Sigmoid colon (tissue), 7 donors: Measurements from ENCODE around the gene RUNX1. TPM values are rescaled to one million over a fixed set of nuclear protein-coding genes. Genes with fewer than 3 reads are reported as not detected.

ENCODE experiments used
- DNase-seq: peaks from one replicate; pipeline ENCODE4 v3.0.0-alpha.2; 2019
- H3K27ac ChIP-seq, 4 donors: fragments of 200-600 bp; sonication (generic); one replicate each; pipeline ENCODE4 v1.5.1; 2016 to 2019; ENCODE audit warnings: mild to moderate bottlenecking in 1 of 4
- H3K27me3 ChIP-seq, 3 donors: fragments of 200-600 bp; sonication (generic); one replicate each; pipeline ENCODE4 v1.5.1; 2019; ENCODE audit warnings: mild to moderate bottlenecking in 1 of 3
- H3K36me3 ChIP-seq, 4 donors: fragments of 200-600 bp; sonication (generic); one replicate each; pipeline ENCODE4 v1.5.1; 2016 to 2019
- H3K4me1 ChIP-seq, 4 donors: fragments of 200-600 bp; sonication (generic); one replicate each; pipeline ENCODE4 v1.5.1; 2017 to 2019
- H3K4me3 ChIP-seq, 4 donors: fragments of 200-600 bp; sonication (generic); one replicate each; pipeline ENCODE4 v1.5.1; 2017 to 2019; ENCODE audit warnings: mild to moderate bottlenecking in 2 of 4, moderate library complexity in 1 of 4
- H3K9me3 ChIP-seq, 4 donors: fragments of 200-600 bp in 3 of 4; sonication (generic) in 3 of 4; one replicate each; pipeline versions ENCODE4 v1.5.1 to v1.6.1; 2013 to 2019
- EP300 ChIP-seq, 4 donors: sonication (generic); formaldehyde crosslinking; IDR thresholded peaks; one replicate each; pipeline ENCODE4 v1.6.1; 2017; ENCODE audit warnings: antibody characterized with exemption in 4 of 4
- POLR2A ChIP-seq, 2 donors: fragments of 450-650 bp; IDR thresholded peaks; one replicate each; pipeline ENCODE4 v1.6.1; 2016; ENCODE audit warnings: antibody characterized with exemption in 2 of 2, mild to moderate bottlenecking in 2 of 2, moderate library complexity in 2 of 2
- POLR2AphosphoS5 ChIP-seq, 4 donors: sonication (generic); formaldehyde crosslinking; IDR thresholded peaks; one replicate each; pipeline ENCODE4 v1.6.1; 2017; ENCODE audit warnings: antibody characterized with exemption in 4 of 4
- WGBS, 2 donors: extraction: QIAGEN DNeasy Blood & Tissue Kit; methylation state at CpG; one replicate each; pipeline ENCODE4 v1.1.7; 2013; 5-methylcytosine and 5-hydroxymethylcytosine counted together
- intact Hi-C: fragments of 100-400 bp; cut with DNase I; formaldehyde crosslinking; loops from one replicate; pipeline ENCODE4 v1.15.1; 2023
- polyA plus RNA-seq, 3 donors: library from polyadenylated mRNA; stranded (reverse); fragments of 200-250 nt; gene quantifications; one replicate each; pipeline ENCODE4 v1.2.3, GENCODE V29; 2013
- total RNA-seq, 4 donors: library from RNA; depleted of rRNA; stranded (reverse); fragments of >200 nt; gene quantifications; one replicate each; pipeline ENCODE4 v1.1.0, GENCODE V29; 2016
- TF ChIP-seq, protein P1 (sequence below), 4 experiments: fragments of 450-650 bp in 3 of 4; fragments of 200-600 bp in 1 of 4; IDR thresholded peaks; one replicate each; pipeline ENCODE4 v1.5.1; 2016 to 2019; ENCODE audit warnings: antibody characterized with exemption in 4 of 4, mild to moderate bottlenecking in 3 of 4, moderate library complexity in 2 of 4
- donor health status: healthy with polysubstance abuse.
- donor health status: Bipolar disorder and iron deficiency.
- donor health status: healthy.

RUNX1 gene
- total and polyA plus RNA-seq, 7 donors: 2.8 to 23.3 (median 7.5) TPM

DNA sequence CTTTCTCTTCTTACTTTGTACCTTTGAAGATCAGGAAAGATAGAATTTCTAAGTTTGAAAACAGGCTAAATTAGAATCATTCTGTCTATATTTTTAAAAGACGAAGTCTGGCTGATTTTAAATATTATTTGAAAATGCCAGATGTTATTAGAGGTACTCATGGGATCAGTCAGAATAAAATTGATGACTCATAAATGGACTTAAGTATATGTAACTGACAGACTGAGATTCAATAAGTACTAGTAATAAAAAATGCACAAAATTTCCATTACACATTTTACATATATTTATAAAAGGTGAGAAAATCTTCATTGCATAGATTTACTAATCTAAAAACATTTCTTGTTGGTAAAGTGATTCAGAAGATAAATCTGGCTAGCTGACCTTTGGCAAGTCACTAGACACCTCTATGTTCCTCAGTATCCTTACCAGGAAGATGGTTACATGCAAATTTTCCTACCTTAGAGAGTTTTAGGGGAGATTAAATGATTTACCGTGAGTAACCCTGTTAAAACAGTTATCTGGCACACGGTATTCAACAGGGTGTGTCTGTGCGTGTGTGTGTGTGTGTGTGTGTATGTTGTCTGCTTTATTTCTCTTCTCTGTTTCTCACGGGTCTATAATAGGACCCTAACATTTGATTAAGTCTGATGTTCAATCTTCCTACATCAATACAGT is 189.0 kb downstream of the RUNX1 start:
- H3K4me3 ChIP-seq: no peak overlapping the region
- H3K27ac ChIP-seq: no peak overlapping the region
- no peaks in the 10 kb centered on the region for H3K4me1 ChIP-seq
- no peak for TF ChIP-seq EP300 (IDR thresholded peaks at IDR 0.05)
- no peak for TF ChIP-seq POLR2AphosphoS5 (IDR thresholded peaks at IDR 0.05)
- TF ChIP-seq, protein P1, sequence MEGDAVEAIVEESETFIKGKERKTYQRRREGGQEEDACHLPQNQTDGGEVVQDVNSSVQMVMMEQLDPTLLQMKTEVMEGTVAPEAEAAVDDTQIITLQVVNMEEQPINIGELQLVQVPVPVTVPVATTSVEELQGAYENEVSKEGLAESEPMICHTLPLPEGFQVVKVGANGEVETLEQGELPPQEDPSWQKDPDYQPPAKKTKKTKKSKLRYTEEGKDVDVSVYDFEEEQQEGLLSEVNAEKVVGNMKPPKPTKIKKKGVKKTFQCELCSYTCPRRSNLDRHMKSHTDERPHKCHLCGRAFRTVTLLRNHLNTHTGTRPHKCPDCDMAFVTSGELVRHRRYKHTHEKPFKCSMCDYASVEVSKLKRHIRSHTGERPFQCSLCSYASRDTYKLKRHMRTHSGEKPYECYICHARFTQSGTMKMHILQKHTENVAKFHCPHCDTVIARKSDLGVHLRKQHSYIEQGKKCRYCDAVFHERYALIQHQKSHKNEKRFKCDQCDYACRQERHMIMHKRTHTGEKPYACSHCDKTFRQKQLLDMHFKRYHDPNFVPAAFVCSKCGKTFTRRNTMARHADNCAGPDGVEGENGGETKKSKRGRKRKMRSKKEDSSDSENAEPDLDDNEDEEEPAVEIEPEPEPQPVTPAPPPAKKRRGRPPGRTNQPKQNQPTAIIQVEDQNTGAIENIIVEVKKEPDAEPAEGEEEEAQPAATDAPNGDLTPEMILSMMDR (IDR thresholded peaks at IDR 0.05): no peak
- no peak for TF ChIP-seq POLR2A (IDR thresholded peaks at IDR 0.05)
- 46 to 70% methylated on average over 5 of the region's 5 CpGs for whole genome bisulfite sequencing, 2 donors
- DNase-seq: no peak
- no peaks in the 10 kb centered on the region for H3K9me3 ChIP-seq
- H3K27me3 ChIP-seq: no peaks in the 10 kb centered on the region
- intact Hi-C loops: no loop called here
- peaks cover 0 to 21% (median 0%) of the 10 kb centered on the region in 4 donors for H3K36me3 ChIP-seq

DNA sequence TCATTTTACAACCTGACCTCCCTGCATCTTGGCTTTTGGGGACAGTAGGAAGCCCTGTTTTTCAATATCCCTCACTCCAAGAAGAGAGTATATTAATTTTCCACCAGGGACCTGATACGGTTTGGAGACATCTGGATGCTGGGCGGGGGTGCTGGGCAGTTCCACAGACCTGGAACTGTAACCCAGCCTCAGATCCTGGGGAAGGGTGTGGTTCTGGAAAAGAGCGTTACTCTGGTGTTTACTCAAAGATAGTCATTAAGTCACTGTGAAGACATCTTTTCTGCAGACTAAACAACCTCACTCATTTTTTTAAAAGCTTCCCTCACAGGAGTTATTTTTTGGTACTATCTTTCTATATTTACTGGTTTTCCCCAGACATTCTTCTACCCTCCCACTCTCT is 190.5 kb downstream of the RUNX1 start:
- no peak for DNase-seq
- no peaks in the 10 kb centered on the region for H3K9me3 ChIP-seq
- H3K36me3 ChIP-seq: peaks cover 0 to 25% (median 0%) of the 10 kb centered on the region in 4 donors
- TF ChIP-seq EP300 (IDR thresholded peaks at IDR 0.05) (no peak), POLR2A (IDR thresholded peaks at IDR 0.05) (no peak)
- H3K27ac ChIP-seq: no peak overlapping the region
- H3K27me3 ChIP-seq: no peaks in the 10 kb centered on the region
- intact Hi-C loops: no loop called here
- WGBS, 2 donors: 17 to 70% methylated on average over 3 of the region's 3 CpGs
- no peak overlapping the region for H3K4me3 ChIP-seq
- no peaks in the 10 kb centered on the region for H3K4me1 ChIP-seq

DNA sequence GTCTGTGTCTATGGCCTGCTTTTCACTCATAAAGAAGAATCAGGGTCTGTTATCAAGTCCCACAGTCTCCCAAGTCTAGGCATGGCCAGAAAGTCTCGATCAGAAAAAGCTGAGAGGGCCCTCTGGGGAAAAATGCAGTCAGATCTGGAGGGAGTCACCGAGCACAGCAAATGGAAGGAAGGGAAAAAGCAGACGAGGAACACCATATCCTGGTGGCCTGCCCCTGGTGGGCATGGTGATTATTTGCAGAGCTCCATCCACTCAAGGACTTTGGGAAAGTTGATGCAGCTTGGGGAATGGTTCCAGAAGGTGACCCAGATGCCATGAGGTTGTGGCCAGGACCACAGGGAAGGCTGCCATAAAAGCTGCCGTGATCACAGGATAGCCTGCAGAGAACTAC is 191.2 kb downstream of the RUNX1 start:
- TF ChIP-seq EP300 (IDR thresholded peaks at IDR 0.05): no peak
- TF ChIP-seq POLR2AphosphoS5 (IDR thresholded peaks at IDR 0.05): no peak
- TF ChIP-seq POLR2A (IDR thresholded peaks at IDR 0.05): no peak
- TF ChIP-seq, protein P1 (IDR thresholded peaks at IDR 0.05): no peak
- intact Hi-C loops: no loop called here
- DNase-seq: no peak
- Histone ChIP-seq H3K27me3 (no peaks in the 10 kb centered on the region), H3K4me3 (no peak overlapping the region), H3K27ac (no peak overlapping the region), H3K36me3 (peaks cover 0 to 25% (median 0%) of the 10 kb centered on the region in 4 donors), H3K9me3 (no peaks in the 10 kb centered on the region), H3K4me1 (no peaks in the 10 kb centered on the region)
- 84 to 91% methylated on average over 4 of the region's 4 CpGs for WGBS, 2 donors

DNA sequence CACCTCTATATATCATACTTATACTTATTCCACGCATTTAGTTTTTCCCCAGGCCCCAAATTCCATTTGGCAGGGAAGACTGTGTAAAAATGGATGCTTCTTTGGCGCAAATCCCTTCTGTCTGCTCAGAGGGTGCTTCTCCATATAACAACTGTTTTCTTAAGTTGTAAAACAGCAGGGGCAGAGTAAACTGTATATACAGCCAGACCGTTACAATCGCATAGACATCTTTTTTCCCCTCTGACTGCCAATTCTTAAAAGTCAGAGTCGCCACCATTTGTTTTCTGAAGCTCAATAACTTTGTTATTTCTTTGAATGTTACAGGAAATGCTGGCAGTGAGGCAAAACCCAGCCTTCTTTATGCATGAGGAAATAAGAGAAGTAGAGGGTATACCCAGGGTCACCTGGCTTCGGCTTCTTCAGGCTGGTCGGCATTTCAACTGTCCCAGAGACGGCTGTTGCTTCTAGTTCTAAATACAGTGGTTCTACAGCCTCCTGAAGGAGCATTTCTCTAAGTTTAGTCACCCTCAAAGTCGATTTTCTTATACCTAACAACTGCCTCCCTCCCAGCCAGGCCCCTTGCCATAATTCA is 191.9 kb downstream of the RUNX1 start:
- Histone ChIP-seq H3K36me3 (peaks cover 0 to 25% (median 0%) of the 10 kb centered on the region in 4 donors), H3K27ac (no peak overlapping the region), H3K4me1 (no peaks in the 10 kb centered on the region), H3K9me3 (no peaks in the 10 kb centered on the region), H3K27me3 (no peaks in the 10 kb centered on the region), H3K4me3 (no peak overlapping the region)
- 53 to 65% methylated on average over 9 of the region's 9 CpGs for WGBS, 2 donors
- no peak for TF ChIP-seq EP300 (IDR thresholded peaks at IDR 0.05)
- no peak for TF ChIP-seq POLR2AphosphoS5 (IDR thresholded peaks at IDR 0.05)
- no peak for TF ChIP-seq POLR2A (IDR thresholded peaks at IDR 0.05)
- TF ChIP-seq, protein P1 (IDR thresholded peaks at IDR 0.05): no peak
- intact Hi-C loops: no loop called here
- no peak for DNase-seq

DNA sequence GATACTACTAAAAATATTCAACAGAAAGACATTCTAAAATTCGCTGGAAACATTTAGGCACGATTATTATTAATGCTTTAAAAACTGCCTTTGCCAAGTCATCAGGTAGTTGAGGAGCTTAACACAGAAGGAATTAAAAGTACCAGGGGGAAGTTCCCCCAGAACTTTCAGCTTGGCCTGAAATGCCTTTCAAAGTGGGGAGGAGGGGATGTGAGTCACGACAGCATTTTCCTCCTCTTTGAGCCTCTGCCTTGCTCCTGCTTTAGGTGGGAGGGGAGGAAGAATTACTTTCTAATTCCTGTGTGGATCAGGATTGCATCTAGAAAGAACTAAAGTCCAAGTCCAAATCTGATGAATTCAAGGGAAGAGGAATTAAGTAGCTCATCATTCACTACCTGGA is 196.7 kb downstream of the RUNX1 start:
- no peak overlapping the region for H3K27ac ChIP-seq
- H3K9me3 ChIP-seq: no peaks in the 10 kb centered on the region
- TF ChIP-seq POLR2AphosphoS5 (IDR thresholded peaks at IDR 0.05): no peak
- TF ChIP-seq EP300 (IDR thresholded peaks at IDR 0.05): no peak
- no peak for TF ChIP-seq POLR2A (IDR thresholded peaks at IDR 0.05)
- TF ChIP-seq, protein P1 (IDR thresholded peaks at IDR 0.05): no peak
- H3K4me1 ChIP-seq: no peaks in the 10 kb centered on the region
- peaks cover 0 to 18% (median 0%) of the 10 kb centered on the region in 4 donors for H3K36me3 ChIP-seq
- H3K27me3 ChIP-seq: no peaks in the 10 kb centered on the region
- no peak for DNase-seq
- H3K4me3 ChIP-seq: no peak overlapping the region
- WGBS, 2 donors: 79 to 88% methylated on average over 3 of the region's 3 CpGs
- intact Hi-C loops: no loop called here
